Iris pigment epithelial cell (primary cell): ENCODE measurements around the gene MAP3K6.

Experiments used
- DNase-seq: peaks from one replicate; pipeline ENCODE4 v3.0.0-alpha.2; 2011; ENCODE audit warnings: low read depth

MAP3K6 gene

DNA sequence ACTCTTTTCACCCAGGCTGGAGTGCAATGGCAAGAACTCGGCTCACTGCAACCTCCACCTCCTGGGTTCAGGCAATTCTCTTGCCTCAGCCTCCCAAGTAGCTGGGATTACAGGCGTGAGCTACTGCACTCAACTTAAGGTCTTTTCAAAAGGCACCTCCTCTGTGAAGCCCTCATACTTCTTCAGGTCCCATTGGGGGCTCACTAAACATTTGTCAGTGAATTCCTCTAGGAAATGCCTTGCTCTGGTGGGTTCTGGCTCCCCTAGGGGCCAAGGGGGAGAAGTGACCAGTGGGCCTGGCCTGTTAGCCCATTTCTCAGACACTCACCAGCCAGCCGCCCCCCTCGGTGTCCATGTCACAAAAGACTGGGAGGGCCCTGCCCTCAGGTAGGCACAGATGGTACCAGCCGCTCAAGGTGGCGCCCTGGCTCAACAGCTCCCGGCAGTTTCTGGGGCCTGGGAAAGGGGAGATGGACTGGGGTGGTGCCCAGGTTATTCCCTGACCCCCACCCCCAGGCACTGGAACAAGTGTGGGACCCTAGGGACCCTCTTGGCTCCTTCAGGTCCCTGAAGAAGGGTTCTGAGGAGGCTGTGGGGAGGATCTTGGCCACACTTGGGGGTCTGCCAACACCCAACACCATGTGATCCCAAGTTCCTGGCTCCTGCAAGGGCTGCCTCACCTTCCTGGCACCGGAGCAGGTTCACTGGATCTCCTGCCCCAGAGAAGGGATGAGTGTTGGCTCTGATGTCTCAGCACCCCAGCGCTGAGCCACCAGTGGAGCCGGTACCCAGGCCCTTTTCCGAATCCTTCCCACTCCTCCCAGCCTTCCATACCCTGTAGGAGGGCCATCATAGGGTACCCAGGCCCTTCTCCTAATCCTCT is 6.3 kb upstream of the MAP3K6 start:
- no peak for DNase-seq

DNA sequence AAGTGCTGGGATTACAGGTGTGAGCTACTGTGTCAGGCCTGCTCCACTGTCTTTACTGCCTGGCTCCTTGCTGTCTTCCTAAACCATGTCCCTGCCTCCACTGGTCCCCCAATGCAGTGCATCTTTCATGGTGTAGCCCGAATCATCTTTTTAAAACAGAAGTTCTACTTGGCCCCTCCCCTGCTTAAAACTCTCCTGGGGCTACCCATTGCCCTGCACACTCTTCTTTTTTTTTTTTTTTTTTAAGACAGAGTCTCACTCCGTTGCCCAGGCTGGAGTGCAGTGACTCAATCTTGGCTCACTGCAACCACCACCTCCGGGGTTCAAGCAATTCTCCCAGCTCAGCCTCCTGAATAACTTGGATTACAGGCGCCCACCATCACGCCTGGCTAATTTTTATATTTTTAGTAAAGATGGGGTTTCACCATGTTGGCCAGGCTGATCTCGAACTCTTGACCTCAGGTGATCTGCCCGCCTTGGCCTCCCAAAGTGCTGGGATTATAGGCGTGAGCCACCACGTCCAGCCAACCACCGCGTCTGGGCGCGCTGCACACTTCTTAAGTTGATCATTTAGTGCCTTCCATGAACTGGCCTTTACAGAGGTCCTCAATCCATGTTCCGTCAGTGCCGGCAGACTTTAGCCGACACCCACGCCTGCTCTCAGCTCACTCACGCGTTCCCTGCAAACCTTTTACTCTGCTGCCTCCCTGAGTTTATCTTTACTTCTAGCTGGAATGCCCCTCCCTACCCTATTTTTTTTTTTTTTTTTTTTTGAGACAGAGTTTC is 5.5 kb upstream of the MAP3K6 start:
- no peak for DNase-seq

DNA sequence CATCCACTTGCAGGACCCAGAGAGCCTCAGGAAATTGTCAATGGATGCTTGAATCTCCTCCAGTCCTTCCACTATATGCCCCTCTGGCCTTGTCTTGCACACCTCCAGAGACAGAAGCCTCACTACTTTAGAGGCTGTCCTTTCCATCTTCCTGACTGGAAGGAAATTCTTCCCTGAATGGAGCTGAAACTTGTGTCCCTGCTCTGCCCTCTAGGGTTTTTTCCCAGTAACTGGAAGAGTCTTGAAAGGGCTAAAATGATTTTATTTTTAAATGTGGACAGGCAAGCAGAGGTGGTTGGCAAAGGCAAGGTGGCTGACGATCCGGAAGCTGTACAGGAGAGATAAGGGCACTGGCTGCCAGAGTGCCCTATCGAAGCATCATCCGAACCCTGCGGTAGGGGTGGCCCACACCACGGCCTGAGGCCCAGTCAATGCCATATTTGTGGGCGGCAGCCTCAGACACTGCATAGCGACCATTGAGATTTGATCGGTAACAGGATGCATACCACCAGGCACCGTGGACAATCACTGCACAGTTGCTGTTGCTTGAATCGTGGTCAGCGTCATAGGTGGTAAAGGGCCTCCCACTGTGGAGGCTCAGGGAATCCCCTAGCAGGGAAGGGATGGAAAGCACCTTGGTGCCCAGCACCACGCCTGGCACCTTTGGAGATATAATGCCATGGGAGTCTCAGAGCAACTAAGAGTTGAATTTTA is 2.3 kb upstream of the MAP3K6 start:
- DNase-seq, result peak; percentile 33

DNA sequence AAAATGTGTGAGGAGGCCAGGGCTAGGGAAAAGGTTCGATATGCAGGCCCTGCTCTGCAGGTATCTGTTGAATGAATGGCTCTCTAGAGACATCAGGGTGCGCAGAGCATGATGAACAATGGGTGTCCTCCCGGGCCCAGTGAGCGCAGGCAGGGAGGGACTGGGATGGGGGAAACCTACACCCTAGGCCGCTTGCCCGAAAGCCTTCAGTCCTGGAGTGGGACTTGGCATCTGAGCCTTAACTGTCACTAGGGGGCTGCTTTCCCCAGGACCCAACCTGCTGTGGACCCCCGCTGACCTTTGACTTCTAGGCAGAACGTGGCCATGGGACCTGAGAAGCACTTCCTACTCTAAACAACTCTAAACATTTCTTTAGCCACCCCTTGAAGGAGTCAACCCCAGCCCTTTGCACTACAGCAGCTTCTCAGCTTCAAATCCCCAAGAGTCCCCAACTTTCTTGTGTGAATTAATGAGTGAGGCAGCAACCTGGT is 444 bp upstream of the MAP3K6 start:
- no peak for DNase-seq

DNA sequence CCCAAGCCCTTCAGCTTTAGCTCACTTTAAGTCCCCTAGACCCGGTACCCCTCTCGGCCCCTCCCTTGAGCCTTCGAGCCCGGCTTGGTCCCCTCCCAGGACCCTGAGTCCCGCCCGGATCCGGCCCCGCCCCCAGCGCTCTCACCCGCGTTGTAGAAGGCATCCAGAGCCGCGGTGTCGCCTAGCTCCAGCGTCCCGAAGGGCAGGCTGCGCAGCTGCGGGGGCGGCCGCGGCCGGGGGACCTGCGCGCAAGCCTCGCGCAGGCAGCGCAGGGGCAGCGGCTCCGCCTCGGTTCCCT is 699 bp downstream of the MAP3K6 start:
- peak; percentile 61 for DNase-seq

DNA sequence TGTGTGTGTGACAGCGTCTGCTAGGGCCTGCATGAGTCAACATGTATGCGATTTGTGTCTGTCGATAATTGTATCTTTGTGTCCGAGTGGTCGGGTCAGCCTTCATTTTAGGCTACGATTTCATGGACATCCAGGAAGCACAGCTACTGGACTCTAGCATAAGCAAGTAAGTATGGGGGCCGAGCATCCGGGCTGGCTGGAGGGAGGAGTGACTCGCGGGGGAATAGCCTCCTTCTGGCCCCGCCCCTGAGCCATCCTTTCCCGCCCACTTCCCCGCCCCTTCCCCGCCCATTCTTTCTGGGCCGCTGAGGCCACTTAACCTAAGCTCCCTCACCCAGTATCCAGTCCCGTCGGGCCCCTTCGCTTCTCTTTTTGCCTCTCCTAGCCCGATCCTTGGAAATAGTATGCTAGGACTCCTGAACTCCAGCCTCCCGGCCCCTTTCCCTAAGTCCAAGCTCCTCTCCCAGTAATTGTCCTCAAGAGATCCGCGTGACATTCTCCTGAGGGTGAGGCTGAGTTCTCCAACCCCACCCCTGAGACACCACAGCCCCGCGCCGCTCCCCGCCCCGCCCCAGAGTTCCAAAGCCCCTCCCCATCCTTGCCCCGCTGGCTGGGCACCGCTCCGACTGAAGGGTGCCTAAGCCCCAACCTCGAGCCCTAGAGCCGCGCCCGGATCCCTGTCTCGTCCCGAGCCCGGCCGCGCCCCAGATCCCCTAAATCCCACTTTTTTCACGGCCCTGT is 1.2 kb downstream of the MAP3K6 start:
- peak; percentile 90 for DNase-seq

DNA sequence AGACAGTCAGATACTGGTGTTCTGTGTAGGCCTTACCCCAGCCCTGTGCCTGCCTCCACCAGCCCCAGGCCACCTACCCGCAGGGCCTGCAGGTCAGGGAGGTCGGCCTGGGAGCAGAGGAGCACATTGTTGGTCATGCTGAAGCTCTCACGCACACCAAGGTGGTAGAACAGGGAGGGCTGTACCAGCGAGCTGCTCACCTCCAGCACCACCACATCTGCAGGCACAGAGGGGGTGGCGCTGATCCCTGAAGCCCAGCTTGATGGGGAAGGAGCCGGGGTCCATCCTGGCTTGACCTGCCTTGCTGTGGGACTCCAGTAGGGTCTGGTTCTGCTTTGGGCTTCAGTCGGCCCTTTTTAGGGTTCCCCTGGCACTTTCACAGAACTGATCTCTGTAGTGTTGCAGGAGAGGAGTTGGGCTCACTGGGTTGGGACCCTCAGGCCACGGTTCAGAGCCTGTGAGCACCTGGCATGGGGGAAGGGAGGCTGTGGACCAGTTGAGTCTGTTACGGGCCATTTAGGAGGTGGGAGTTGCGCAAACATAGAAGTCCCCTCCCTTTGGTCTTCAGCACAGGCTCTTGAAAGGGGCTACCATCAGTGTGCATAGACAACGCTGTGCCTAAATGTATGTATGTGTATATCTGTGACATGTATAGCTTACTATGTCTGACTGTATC is 1.9 kb downstream of the MAP3K6 start:
- DNase-seq, result no peak

DNA sequence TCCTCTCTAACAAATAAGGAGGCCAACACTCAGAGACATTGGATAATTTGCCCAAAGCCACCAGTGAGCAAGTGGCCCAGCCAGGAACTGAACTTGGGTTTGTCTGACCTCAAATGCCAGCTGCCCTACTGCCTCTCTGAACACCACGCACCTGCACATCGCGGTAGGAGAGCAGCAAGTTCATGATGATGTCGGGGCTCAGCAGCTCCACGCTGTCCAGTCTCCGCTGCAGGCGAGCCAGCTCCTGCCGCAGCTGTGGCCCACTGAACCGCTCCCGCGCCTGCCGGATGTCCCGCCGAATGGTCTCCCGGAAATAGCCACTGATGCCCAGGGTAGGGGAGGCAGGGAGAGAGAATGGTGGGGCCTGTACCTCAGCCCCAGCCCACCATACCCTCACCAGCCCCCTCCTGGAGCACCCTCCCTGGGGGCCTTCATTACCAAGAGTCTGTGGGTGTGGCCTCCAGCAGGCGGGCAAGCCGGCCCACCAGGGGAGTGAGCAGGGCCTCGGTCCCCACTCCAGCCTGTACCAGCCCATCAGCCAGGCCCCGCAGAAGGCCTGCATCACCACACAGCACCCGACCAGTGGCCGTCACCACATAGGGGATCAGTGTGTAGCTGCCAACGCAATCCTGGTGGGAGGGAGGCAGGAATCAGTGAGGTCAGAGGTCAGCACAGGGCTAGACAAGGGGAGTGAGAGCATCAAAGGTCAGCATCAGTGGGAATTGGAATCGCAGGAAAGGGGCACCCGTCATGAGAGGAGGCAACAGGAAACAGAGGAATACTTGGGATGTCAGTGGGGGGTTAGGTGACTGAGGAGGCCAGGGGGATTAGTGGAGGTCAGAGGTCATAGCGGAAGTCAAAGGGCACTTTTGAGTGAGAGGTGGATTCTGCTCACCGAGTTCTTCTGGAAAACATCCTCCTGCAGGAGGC is 2.7 kb downstream of the MAP3K6 start:
- no peak for DNase-seq

DNA sequence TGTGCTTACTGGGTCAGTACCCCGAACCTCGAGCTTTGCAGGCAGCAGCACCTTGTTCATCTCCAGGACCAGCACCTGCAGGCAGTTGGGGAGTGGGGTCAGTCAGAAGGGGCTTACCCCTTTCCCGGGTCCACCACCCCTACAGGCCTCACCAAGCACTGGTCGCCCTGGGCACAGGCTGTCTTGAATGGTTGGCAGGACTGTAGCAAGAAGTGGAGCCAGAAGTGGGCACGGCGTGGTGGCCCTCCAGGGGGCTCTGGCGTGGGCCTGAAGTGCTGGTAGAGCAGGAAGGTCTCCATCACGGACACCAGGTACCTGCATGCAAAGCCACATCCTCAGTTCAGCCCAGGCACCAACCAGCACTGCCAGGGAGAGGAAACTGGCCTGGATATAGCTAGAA is 5.2 kb downstream of the MAP3K6 start:
- no peak for DNase-seq

DNA sequence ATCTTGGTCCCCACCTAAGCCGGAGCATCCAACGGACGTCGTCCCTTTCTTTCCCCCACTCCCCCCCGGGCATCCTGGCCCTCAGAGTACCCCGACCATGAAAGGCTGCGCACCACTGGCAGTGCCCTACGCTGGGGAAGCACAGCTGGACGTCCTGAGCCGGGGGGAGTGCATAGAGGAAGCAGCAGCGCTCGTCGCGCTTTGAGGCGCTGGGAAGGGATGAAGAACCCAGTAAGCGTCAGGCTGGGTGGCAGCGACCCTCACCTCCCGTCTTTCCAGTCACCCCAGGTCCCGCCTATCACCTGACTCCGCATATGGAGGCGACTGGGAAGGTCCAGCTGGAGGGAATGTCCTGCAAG is 5.7 kb downstream of the MAP3K6 start:
- DNase-seq, result no peak

DNA sequence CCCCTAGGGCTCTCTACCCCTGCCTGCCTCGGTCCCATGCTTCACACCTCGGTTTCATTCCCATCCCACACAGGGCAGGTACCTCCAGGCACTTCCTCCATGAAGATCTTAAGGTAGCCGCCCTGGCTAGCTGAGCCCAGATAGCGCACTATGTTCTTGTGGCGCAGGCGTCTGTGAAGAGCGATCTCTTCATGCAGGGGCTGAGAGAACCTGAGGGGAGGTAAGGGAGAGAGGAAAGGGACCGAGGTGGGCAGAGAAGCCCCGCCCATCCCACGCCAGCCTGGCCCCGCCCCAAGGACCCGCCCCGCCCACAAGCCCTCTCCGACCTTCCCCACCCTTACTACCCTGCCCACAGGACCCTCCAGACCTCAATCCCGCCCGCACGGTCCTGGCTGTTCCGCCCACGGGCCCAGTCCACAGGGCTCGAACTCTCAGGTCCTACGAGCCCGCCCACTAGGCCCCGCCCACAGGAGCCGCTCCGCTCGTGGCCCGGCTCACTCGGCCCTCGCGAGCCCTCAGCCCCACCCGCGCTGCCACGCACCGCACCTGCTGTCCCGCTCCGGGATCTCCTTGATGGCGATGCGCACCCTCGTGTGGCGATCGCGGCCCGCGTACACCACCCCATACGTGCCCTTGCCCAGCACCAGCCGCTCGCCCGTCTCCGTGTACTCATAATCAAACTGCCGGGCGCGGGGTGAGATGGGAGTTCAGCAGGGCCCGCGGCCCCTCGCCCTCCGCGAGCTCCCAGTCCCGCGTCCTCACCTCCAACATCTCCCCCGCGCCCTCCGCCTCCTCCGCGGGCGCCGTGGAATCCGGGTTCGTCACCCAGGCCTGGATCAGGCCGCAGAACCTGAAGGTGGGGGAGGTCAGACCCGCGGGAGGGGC is 6.4 kb downstream of the MAP3K6 start:
- DNase-seq, result no peak

DNA sequence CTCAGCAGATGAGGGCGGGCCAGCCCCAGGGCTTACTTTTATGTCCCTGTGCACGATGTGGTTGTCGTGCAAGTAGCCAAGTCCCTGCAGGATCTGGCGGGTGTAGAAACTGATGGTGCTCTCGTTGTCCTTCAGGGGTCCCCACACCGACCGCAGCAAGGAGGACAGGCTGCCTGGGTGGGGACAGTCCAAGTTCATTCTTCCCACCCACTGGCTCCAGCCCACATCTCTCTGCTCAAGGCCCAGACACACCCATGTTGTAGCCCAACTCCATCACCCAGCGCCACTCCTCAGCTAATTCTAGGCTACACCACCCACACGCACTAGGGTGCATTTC is 7.0 kb downstream of the MAP3K6 start:
- DNase-seq, result no peak

DNA sequence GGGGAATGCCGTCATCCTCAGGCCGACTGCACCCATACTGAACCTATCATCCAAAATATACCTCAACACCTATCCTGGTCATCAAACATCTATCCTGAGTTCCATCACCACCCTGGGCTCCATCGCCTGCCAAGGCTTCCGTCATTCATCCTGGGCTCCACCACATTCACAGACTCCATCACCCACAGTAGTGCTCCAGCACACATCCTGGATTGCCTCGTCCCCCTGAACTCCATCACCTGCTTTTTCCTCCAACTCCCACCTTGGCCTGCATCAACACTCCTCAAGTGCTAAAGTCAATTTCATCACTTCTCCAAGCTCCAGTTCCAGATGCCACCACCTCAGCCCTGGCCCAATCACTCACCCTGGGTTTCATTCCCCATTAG is 7.8 kb downstream of the MAP3K6 start:
- DNase-seq, result no peak

DNA sequence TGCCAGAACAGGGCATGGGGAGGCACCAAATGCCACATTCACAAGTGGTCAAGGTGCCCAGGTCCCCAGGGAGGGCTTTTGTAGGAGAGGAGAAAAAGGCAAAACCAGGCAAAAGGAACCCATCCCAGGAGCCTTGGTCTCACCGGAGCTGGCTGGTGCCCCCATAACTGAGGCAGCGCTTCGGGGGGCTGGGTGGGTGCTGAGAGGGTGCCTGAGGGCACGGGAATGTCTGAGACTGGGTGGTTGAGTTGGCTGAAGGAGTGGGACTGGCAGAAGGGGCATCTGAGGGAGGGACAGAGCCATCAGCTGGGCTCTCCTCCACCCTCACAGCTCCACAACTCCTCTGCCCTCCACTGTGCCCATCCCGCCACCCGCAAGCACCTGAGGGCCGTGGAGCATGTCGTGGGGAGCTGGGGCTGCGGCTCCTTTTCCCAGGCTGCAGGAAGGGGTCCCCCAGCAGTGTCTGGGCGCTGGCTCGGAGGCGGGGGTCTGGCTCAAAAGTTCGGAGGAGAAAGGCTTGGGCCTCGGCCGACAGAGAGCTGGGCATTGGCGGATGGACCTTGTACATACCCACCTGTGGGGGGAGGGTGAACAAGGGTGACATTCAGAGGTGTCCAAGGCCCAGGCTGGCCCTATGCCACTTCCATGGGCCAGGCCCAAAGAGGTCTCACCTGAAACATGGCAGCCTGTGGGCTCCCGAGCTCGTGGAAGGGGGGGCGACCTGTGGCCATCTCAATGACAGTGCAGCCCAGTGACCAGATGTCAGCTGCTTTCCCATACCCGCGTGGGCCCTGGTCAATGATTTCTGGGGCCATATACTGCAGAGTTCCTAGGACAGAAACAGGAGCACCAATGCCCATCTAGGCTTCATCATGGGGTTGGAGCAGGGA is 8.5 kb downstream of the MAP3K6 start:
- DNase-seq, result no peak

DNA sequence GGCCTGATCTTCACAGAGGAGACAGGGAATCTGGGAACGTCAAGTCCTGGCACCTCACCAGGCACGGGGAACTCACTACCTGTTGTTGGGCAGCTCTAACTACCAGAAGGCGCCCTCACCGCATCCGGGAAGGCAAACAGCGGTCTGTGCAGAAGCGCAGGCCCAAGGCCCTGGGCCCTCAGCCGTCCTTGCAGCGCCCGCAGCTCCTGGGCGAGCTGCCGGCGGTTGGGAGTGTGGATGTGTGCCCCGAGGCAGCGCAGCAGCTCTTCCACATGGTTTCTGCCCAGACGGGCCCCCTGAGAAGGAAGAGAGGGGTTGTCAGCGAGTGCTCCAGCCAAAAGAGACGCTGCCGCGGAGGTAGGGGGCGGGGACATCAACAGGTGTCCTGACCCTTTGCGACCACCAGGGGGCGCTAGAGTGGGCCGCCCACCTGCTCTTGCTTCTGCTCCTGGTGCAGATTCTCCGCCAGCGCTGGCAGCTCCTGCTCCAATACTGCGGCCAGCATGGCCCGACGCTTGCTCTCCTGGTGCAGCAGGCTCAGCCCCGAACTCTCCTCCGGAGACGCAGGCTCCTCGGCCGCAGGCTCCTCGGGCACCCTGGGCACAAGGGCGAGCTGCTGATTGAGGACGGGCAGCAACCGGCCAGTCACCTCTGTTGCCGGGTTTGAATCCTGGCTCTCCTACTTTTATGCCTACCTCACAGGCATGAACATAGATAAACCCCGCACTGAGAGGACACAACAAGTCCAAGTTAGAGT is 9.3 kb downstream of the MAP3K6 start:
- peak; percentile 36 for DNase-seq

DNA sequence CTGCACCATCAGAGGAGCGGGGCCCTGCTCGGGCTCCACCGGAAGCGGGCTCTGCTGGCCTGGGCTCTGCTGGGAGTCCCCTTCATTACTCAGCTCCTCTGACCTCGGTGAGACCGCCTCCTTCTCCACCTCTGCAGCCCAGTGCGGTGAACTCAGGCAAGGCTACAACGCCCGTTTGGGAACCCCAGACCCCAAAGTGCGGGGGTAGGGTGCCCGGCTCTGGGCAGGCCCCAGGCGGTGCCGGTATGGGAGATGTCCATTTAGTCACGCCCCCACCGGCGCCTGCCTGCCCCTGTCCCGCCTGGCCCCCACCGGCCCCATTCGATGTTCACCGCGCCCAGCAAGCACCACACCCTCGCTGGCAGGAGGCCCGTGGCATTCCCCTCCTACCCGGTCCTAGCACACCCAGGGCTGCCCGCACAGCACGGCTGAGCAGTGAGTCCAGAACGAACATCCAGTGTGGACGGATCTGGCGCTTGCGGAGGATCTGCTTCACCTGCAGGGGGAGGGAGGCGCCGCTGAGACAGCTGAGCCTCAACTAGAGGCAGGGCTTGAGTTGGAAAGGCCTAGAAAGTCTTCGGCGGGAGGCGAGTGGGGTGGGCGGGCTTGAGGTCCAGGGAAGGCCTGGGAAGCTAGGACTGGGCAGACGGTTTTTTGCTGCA is 10.0 kb downstream of the MAP3K6 start:
- DNase-seq, result no peak

DNA sequence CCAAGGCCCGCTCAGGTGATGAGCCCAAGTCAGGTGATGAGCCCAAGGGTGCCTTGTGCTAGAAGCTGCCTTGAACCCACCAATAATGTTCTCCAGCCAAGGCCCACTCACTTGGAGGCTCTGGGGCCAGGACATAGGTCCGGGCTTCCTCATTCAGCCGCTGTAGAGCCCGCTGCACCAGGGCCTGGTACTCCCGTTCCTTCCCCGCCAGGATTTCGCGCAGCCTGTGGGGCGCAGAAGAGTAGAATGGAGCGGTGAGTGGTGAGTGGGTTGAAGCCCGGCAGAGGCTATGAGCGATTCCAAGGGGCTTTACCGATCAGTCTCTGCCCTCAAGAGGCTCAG is 10.5 kb downstream of the MAP3K6 start:
- DNase-seq, result no peak
